GM19351 (cell line): ENCODE measurements around the gene SLC16A8.

Experiments
- ATAC-seq: cut with Tn5 transposase; IDR thresholded peaks from one replicate; pipeline ENCODE4 v1.9.1; 2021; ENCODE audit warnings: mild to moderate bottlenecking, moderate library complexity; ENCODE audit not compliant: unreplicated experiment

SLC16A8 gene

DNA sequence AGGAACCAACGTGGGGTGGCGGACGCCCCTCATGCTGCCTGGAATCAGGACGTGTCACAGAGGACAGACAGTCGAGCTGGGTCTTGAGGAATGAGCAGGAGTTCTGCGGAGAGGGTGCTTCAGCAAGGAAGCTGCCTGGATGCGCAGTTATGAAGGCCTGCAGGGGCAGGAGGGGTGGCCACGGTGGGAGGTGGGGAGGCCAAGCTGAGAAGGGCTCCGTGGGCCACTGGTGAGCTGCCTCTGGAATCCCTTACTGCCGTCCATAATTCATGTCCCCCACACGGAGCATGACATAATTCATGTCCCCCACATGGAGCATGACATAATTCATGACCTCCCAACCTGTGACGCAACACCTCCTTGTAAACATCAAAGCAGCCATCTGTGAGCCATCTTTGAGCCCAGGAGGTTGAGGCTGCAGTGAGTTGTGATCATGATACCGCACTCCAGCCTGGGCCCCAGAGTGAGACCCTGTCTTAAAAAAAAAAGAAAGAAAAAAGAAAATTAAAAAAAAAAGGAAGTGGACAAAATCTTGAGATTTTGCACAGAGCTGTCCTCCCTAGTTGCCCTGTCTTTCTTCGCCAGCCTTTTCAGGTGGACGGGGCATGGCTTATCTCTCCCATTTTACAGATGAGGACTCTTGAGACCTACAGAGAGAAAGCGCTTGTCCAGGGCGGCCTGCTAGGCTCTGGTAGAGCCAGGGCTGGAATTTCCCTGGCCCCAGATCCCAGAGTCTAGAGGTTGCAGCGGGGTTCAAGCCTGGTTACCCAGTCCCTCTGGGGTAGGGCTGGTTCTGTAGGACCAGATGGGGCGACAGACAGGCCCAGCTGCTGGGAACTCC, 51.1 kb downstream of the SLC16A8 start:
- no peak for ATAC-seq

- ATAC-seq: no peak
These were observed 52.5 kb downstream of the SLC16A8 start for GRCh38 chr22:38031491-38031890.

- ATAC-seq: no peak
These were observed 53.5 kb downstream of the SLC16A8 start for GRCh38 chr22:38030311-38031133.

- no peak for ATAC-seq
These were observed 54.1 kb downstream of the SLC16A8 start for GRCh38 chr22:38029901-38030300.

- no peak for ATAC-seq
These were observed 54.6 kb downstream of the SLC16A8 start for GRCh38 chr22:38029370-38029769.

DNA sequence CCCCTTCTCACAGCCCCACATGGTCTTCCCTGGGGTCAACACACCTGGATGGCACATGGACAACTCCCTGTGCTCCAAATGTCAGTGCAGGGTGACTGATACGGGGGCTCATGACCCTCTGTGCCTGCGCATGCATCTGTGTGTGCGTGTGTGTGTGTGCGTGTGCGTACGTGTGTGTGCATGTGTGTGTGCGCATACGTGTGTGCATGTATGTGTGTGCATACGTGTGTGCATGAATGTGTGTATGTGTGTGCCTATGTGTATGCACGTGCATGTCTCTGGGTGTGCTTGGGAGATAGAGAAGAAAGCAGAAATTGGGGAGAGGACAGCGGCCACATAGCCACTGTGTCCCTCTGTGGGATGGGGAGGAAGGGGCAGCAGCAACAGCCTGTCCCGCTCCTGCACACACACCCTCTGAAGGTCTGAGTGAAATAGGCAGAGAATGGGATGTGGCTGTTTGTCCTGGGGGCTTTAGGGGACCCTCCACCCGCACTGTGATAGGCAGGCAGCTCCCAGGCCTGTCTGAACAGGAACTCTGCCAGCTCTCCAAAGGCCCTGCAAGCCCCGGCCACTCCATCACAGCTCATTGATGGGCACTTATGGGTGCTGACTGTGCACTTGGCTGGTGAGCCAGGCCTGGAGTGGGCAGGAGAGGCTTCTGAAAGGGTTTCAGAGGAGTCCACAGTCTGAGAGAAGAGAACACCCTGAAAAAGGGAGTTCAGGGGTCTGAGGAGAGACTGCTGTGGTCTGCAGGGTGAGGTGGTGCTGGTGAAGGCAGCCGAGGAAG, 55.4 kb downstream of the SLC16A8 start:
- ATAC-seq: no peak
